IMR-90 (cell line): ENCODE measurements around the gene RCBTB1. TPM values are rescaled to one million over a fixed set of nuclear protein-coding genes. Genes with fewer than 3 reads are reported as not detected.

Experiments used
- ATAC-seq: fragments of 200-7000 bp; cut with Tn5 transposase; 2 replicates; pipeline ENCODE4 v1.9.1; 2020; ENCODE audit warnings: low read depth, mild to moderate bottlenecking, moderate library complexity
- BruUV-seq: library from RNA; stranded (reverse); fragments of 400-500 nt; replicated peaks from 2 replicates; lab custom pipeline; 2021; lab: Mats Ljungman, UMichigan
- CTCF ChIA-PET: fragments of 300-600 bp; formaldehyde crosslinking; extraction: SDS; loops from one replicate; lab custom pipeline; 2021; ENCODE audit warnings: antibody characterized with exemption; lab: Yijun Ruan, JAX
- POLR2A ChIA-PET: fragments of 300-600 bp; sonication (Branson Sonifier 250); formaldehyde crosslinking; loops from one replicate; lab custom pipeline; 2022; ENCODE audit warnings: antibody characterized with exemption; ENCODE audit not compliant: unreplicated experiment; lab: Charles Lee
- DNase-seq: peaks from one replicate; pipeline ENCODE4 v3.0.0; 2013
- H2AFZ ChIP-seq: replicated peaks from 2 replicates; pipeline ENCODE3; 2013; ENCODE audit warnings: low read length, mild to moderate bottlenecking; ENCODE audit not compliant: poor library complexity
- H2AK5ac ChIP-seq: 2 replicates; pipeline ENCODE4 v1.6.1; 2013; ENCODE audit warnings: low read depth, low read length, inconsistent platforms
- H2AK9ac ChIP-seq: replicated peaks from 2 replicates; pipeline ENCODE3; 2013; ENCODE audit warnings: mild to moderate bottlenecking, low read depth, low read length, moderate library complexity; ENCODE audit not compliant: poor library complexity
- H2BK120ac ChIP-seq: 2 replicates; pipeline ENCODE4 v1.6.1; 2013; ENCODE audit warnings: low read depth, low read length, inconsistent platforms
- H2BK15ac ChIP-seq: 3 replicates; pipeline ENCODE4 v1.6.1; 2013; ENCODE audit warnings: low read depth, low read length, inconsistent platforms
- H2BK20ac ChIP-seq: 2 replicates; pipeline ENCODE4 v1.6.1; 2013; ENCODE audit warnings: low read depth, mild to moderate bottlenecking, inconsistent platforms, low read length, moderate library complexity
- H2BK5ac ChIP-seq: 2 replicates; pipeline ENCODE4 v1.6.1; 2013; ENCODE audit warnings: mild to moderate bottlenecking, low read depth, low read length, inconsistent platforms; ENCODE audit not compliant: poor library complexity, severe bottlenecking
- H3K14ac ChIP-seq: replicated peaks from 2 replicates; pipeline ENCODE4 v1.6.1; 2013; ENCODE audit warnings: low read depth, low read length, inconsistent platforms
- H3K18ac ChIP-seq: 2 replicates; pipeline ENCODE4 v1.6.1; 2013; ENCODE audit warnings: low read depth, low read length, control low read depth
- H3K23ac ChIP-seq: 2 replicates; pipeline ENCODE4 v1.6.1; 2013; ENCODE audit warnings: low read depth, low read length, inconsistent platforms
- H3K27ac ChIP-seq: 2 replicates; pipeline ENCODE4 v1.5.1; 2013; ENCODE audit warnings: mild to moderate bottlenecking, control low read depth, low read length; ENCODE audit not compliant: insufficient read depth
- H3K27me3 ChIP-seq: 2 replicates; pipeline ENCODE4 v1.6.1; 2013; ENCODE audit warnings: low read length; ENCODE audit not compliant: control insufficient read depth, insufficient read depth
- H3K36me3 ChIP-seq: 2 replicates; pipeline ENCODE4 v1.6.1; 2013; ENCODE audit warnings: low read length, mixed read lengths; ENCODE audit not compliant: control insufficient read depth, insufficient read depth
- H3K4ac ChIP-seq: 2 replicates; pipeline ENCODE4 v1.6.1; 2013; ENCODE audit warnings: low read depth, low read length, inconsistent platforms
- H3K4me1 ChIP-seq: 2 replicates; pipeline ENCODE4 v1.6.1; 2013; ENCODE audit warnings: low read length, mixed read lengths; ENCODE audit not compliant: control insufficient read depth, insufficient read depth
- H3K4me2 ChIP-seq: 2 replicates; pipeline ENCODE4 v1.6.1; 2013; ENCODE audit warnings: low read depth, mild to moderate bottlenecking, control low read depth, low read length, moderate library complexity
- H3K4me3 ChIP-seq: 2 replicates; pipeline ENCODE4 v1.5.1; 2013; ENCODE audit warnings: low read depth, mild to moderate bottlenecking, control low read depth, low read length, moderate library complexity; ENCODE audit not compliant: insufficient read depth
- H3K56ac ChIP-seq: 2 replicates; pipeline ENCODE4 v1.6.1; 2013; ENCODE audit warnings: low read length, inconsistent platforms; ENCODE audit not compliant: insufficient read depth; ENCODE audit errors: extremely low read depth
- H3K79me1 ChIP-seq, 2 experiments: 2 replicates each; pipeline ENCODE4 v1.6.1; 2013; ENCODE audit warnings: low read length in 2 of 2, inconsistent platforms in 1 of 2, low read depth in 1 of 2
- H3K9ac ChIP-seq: 2 replicates; pipeline ENCODE4 v1.6.1; 2013; ENCODE audit warnings: low read depth, low read length, control low read depth
- H3K9me1 ChIP-seq: 2 replicates; pipeline ENCODE4 v1.6.1; 2013; ENCODE audit warnings: low read length, inconsistent platforms; ENCODE audit not compliant: insufficient read depth
- H3K9me3 ChIP-seq: 2 replicates; pipeline ENCODE4 v1.6.1; 2013; ENCODE audit warnings: low read length; ENCODE audit not compliant: control insufficient read depth, insufficient read depth
- H4K20me1 ChIP-seq: 2 replicates; pipeline ENCODE4 v1.6.1; 2013; ENCODE audit warnings: low read length, inconsistent platforms; ENCODE audit not compliant: insufficient read depth
- H4K5ac ChIP-seq: 2 replicates; pipeline ENCODE4 v1.6.1; 2013; ENCODE audit warnings: mild to moderate bottlenecking, low read depth, low read length, control low read depth
- H4K8ac ChIP-seq, 2 experiments: 2 replicates each; pipeline ENCODE4 v1.6.1; 2013; ENCODE audit warnings: low read depth in 2 of 2, low read length in 2 of 2, control low read depth in 1 of 2, inconsistent platforms in 1 of 2
- H4K91ac ChIP-seq: 2 replicates; pipeline ENCODE4 v1.6.1; 2013; ENCODE audit warnings: low read depth, low read length, inconsistent platforms; ENCODE audit not compliant: insufficient read depth
- BHLHE40 ChIP-seq: fragments of 150-350 bp; IDR thresholded peaks from 2 replicates; pipeline ENCODE4 v1.6.1; 2016; ENCODE audit warnings: mild to moderate bottlenecking, low read depth, low read length
- CEBPB ChIP-seq: IDR thresholded peaks from 2 replicates; pipeline ENCODE4 v1.6.1; 2012; ENCODE audit warnings: low read depth, low read length, improper control_type of control experiment
- CHD1 ChIP-seq: IDR thresholded peaks from 2 replicates; pipeline ENCODE4 v1.6.1; 2012; ENCODE audit warnings: low read depth, low read length, improper control_type of control experiment
- FOS ChIP-seq: fragments of 150-350 bp; IDR thresholded peaks from 2 replicates; pipeline ENCODE4 v1.6.1; 2016; ENCODE audit warnings: low read depth, low read length
- MAFK ChIP-seq: IDR thresholded peaks from 2 replicates; pipeline ENCODE4 v1.6.1; 2012; ENCODE audit warnings: low read depth, low read length, improper control_type of control experiment
- MAZ ChIP-seq: IDR thresholded peaks from 2 replicates; pipeline ENCODE4 v1.6.1; 2012; ENCODE audit warnings: low read depth, mild to moderate bottlenecking, low read length, improper control_type of control experiment, moderate library complexity, borderline replicate concordance
- MXI1 ChIP-seq: IDR thresholded peaks from 2 replicates; pipeline ENCODE4 v1.6.1; 2012; ENCODE audit warnings: low read depth, mild to moderate bottlenecking, low read length, moderate library complexity, borderline replicate concordance
- NFE2L2 ChIP-seq: fragments of 150-350 bp; IDR thresholded peaks from 2 replicates; pipeline ENCODE4 v1.6.1; 2016; ENCODE audit warnings: low read depth, mild to moderate bottlenecking, low read length
- POLR2A ChIP-seq: IDR thresholded peaks from 2 replicates; pipeline ENCODE4 v1.6.1; 2012; ENCODE audit warnings: mild to moderate bottlenecking, low read depth, low read length
- RAD21 ChIP-seq: IDR thresholded peaks from 2 replicates; pipeline ENCODE4 v1.6.1; 2012; ENCODE audit warnings: low read length, improper control_type of control experiment
- RCOR1 ChIP-seq: IDR thresholded peaks from 2 replicates; pipeline ENCODE4 v1.6.1; 2012; ENCODE audit warnings: mild to moderate bottlenecking, low read length, improper control_type of control experiment; ENCODE audit not compliant: insufficient replicate concordance
- SMC3 ChIP-seq: fragments of 150-350 bp; IDR thresholded peaks from 2 replicates; pipeline ENCODE4 v1.6.1; 2016; ENCODE audit warnings: low read depth, mild to moderate bottlenecking, antibody characterized with exemption, low read length, moderate library complexity
- WGBS, 2 experiments: methylation state at CpG; one replicate each; pipeline versions ENCODE4 v1.1.5 to v1.1.7; 2013; ENCODE audit warnings: missing lambda C conversion rate in 2 of 2; ENCODE audit not compliant: insufficient read length in 1 of 2; ENCODE audit errors: extremely low coverage in 2 of 2; 5-methylcytosine and 5-hydroxymethylcytosine counted together
- dilution Hi-C: fragments of 300-500 bp; cut with HindIII; formaldehyde crosslinking; loops from one replicate; pipeline ENCODE4 v1.14.3; 2018; ENCODE audit warnings: low sequenced_read_pairs; ENCODE audit not compliant: unreplicated experiment
- in situ Hi-C: fragments of 300-500 bp; cut with MboI; formaldehyde crosslinking; loops from 3 replicates; pipeline ENCODE4 v1.14.3; 2019; ENCODE audit warnings: low sequenced_read_pairs, inconsistent platforms, mixed read lengths
- intact Hi-C: fragments of 100-400 bp; cut with micrococcal nuclease; formaldehyde crosslinking; loops from 2 replicates; pipeline ENCODE4 v1.10.0; 2022
- polyA plus RNA-seq, 3 experiments: library from polyadenylated mRNA; depleted of rRNA; stranded (reverse); fragments of >200 nt; gene quantifications; 2 replicates each; pipeline ENCODE4 v1.2.3, GENCODE V29; 2012; ENCODE audit warnings: low replicate concordance in 1 of 3
- total RNA-seq: library from RNA; depleted of rRNA; stranded (reverse); fragments of >200 nt; gene quantifications from 2 replicates; pipeline ENCODE4 v1.2.3, GENCODE V29; 2012
- TF ChIP-seq, protein P1 (sequence below): fragments of 150-350 bp; IDR thresholded peaks from 2 replicates; pipeline ENCODE4 v1.6.1; 2017; ENCODE audit warnings: mild to moderate bottlenecking, antibody characterized with exemption, low read length, low read depth
- TF ChIP-seq, protein P2 (sequence below): conservative IDR thresholded peaks from 2 replicates; pipeline ENCODE4 v1.5.1; 2012; ENCODE audit warnings: mild to moderate bottlenecking, low read depth, low read length, improper control_type of control experiment
- TF ChIP-seq, protein P3 (sequence below): fragments of 150-350 bp; IDR thresholded peaks from 2 replicates; pipeline ENCODE4 v1.6.1; 2016; ENCODE audit warnings: low read depth, mild to moderate bottlenecking, low read length, moderate library complexity, borderline replicate concordance

RCBTB1 gene
- total and polyA plus RNA-seq, 2 of the 4 experiments (the other 2 are of a cell fraction), result 11.3 to 11.6 TPM

DNA sequence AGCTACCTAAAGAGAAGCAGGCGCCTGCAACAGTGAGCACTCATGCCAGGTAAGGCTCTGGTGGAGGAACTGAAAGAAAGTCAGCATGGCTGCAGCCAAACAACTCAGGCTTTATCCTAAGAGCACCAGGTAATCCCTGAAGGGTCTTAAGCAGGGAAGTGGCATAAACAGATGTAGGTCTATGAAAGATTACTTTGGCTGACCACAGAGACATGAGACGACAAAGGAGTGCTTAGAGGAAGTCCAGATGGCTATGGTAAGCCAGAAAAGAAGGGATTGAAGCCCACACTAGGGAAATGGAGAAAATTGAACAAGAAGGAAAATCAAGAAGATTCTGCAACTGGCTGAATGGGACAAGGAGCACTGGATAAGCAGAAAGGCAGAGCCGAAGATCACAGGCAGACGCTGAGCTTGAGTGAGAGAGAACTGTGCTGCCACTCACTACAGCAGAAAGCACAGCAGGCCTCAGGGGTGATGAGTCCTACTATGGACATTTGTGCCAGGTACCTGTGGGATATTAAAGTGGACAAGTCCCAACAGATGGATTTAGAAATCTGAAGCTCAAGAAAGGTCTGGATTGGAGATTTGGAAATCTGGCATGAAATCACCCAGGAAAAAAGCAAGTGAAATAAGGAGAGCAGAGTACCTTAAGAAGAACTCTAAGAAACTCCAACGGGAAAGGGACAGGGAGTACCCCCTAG, 4.2 kb downstream of the RCBTB1 start:
- Histone ChIP-seq H3K18ac (no peak overlapping the region), H3K4ac (no peak overlapping the region), H3K23ac (no peak overlapping the region), H3K4me1 (peaks cover 3% of the 10 kb centered on the region), H3K27ac (no peak overlapping the region), H3K36me3 (peaks cover 13% of the 10 kb centered on the region; the same call in 1 of the 2 replicates), H3K27me3 (no peaks in the 10 kb centered on the region), H3K14ac (no peak overlapping the region), H2AK9ac (no peak overlapping the region), H3K4me2 (no peak overlapping the region), H4K91ac (no peak overlapping the region), H2BK20ac (no peak overlapping the region), H4K20me1 (peaks cover 3% of the 10 kb centered on the region; the same call in 1 of the 2 replicates), H2BK15ac (no peak overlapping the region), H3K9ac (no peak overlapping the region), H4K5ac (no peak overlapping the region), H3K9me1 (peaks cover 6% of the 10 kb centered on the region; the same call in 1 of the 2 replicates), H2BK5ac (no peak overlapping the region), H2AK5ac (no peak overlapping the region), H3K56ac (no peak overlapping the region), H3K79me1 (peaks cover 30 to 56% of the 10 kb centered on the region in 2 experiments), H2BK120ac (no peak overlapping the region), H3K4me3 (no peak overlapping the region), H2AFZ (no peak overlapping the region), H3K9me3 (no peaks in the 10 kb centered on the region), H4K8ac (no peak overlapping the region)
- POLR2A ChIA-PET, result no interaction called here
- dilution Hi-C loops (no loop called here), intact Hi-C loops (no loop called here), in situ Hi-C loops (no loop called here)
- ATAC-seq (no peak), DNase-seq (no peak)
- no TSS peak for BruUV-seq
- CTCF ChIA-PET, result interaction anchor here (0.8 kb wide), 1 partner anchor 151 kb away, joined by 3 read pairs; no protein-coding TSS in a partner anchor
- WGBS, 2 experiments, result 94% methylated on average over 4 of the region's 5 CpGs; no CpG with 5 or more reads in 1 of the 2 experiments
- no peak for TF ChIP-seq BHLHE40
- TF ChIP-seq MAFK, result no peak
- TF ChIP-seq FOS, result no peak
- TF ChIP-seq, protein P1, sequence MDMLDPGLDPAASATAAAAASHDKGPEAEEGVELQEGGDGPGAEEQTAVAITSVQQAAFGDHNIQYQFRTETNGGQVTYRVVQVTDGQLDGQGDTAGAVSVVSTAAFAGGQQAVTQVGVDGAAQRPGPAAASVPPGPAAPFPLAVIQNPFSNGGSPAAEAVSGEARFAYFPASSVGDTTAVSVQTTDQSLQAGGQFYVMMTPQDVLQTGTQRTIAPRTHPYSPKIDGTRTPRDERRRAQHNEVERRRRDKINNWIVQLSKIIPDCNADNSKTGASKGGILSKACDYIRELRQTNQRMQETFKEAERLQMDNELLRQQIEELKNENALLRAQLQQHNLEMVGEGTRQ, result no peak
- no peak for TF ChIP-seq NFE2L2
- no peak for TF ChIP-seq POLR2A
- TF ChIP-seq CHD1, result no peak
- TF ChIP-seq RAD21, result no peak
- TF ChIP-seq, protein P2, sequence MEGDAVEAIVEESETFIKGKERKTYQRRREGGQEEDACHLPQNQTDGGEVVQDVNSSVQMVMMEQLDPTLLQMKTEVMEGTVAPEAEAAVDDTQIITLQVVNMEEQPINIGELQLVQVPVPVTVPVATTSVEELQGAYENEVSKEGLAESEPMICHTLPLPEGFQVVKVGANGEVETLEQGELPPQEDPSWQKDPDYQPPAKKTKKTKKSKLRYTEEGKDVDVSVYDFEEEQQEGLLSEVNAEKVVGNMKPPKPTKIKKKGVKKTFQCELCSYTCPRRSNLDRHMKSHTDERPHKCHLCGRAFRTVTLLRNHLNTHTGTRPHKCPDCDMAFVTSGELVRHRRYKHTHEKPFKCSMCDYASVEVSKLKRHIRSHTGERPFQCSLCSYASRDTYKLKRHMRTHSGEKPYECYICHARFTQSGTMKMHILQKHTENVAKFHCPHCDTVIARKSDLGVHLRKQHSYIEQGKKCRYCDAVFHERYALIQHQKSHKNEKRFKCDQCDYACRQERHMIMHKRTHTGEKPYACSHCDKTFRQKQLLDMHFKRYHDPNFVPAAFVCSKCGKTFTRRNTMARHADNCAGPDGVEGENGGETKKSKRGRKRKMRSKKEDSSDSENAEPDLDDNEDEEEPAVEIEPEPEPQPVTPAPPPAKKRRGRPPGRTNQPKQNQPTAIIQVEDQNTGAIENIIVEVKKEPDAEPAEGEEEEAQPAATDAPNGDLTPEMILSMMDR, result no peak
- no peak for TF ChIP-seq SMC3
- no peak for TF ChIP-seq MAZ
- TF ChIP-seq MXI1, result no peak
- TF ChIP-seq, protein P3, sequence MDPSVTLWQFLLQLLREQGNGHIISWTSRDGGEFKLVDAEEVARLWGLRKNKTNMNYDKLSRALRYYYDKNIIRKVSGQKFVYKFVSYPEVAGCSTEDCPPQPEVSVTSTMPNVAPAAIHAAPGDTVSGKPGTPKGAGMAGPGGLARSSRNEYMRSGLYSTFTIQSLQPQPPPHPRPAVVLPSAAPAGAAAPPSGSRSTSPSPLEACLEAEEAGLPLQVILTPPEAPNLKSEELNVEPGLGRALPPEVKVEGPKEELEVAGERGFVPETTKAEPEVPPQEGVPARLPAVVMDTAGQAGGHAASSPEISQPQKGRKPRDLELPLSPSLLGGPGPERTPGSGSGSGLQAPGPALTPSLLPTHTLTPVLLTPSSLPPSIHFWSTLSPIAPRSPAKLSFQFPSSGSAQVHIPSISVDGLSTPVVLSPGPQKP, result no peak
- TF ChIP-seq RCOR1, result no peak
- TF ChIP-seq CEBPB, result no peak
